B cell (primary cell): ENCODE data around the gene WDR31. TPM values are rescaled to one million over a fixed set of nuclear protein-coding genes. Genes with fewer than 3 reads are reported as not detected.

Experiments
- ATAC-seq: fragments of 200-7000 bp; cut with Tn5 transposase; one replicate; pipeline ENCODE4 v1.10.0; 2021; ENCODE audit warnings: low read depth, mild to moderate bottlenecking, moderate number of reproducible peaks, moderate library complexity
- CTCF ChIA-PET: fragments of 350-600 bp; sonication (Branson Sonifier 250); formaldehyde crosslinking; loops from one replicate; lab custom pipeline; 2021; ENCODE audit warnings: antibody characterized with exemption, inconsistent platforms; lab: Charles Lee
- POLR2A ChIA-PET: fragments of 350-600 bp; sonication (Branson Sonifier 250); formaldehyde crosslinking; loops from one replicate; lab custom pipeline; 2021; ENCODE audit warnings: antibody characterized with exemption; lab: Charles Lee
- DNase-seq: peaks from one replicate; pipeline ENCODE4 v3.0.0; 2013
- H2AFZ ChIP-seq: 2 replicates; pipeline ENCODE4 v1.6.1; 2012; ENCODE audit warnings: mild to moderate bottlenecking, low read depth, low read length; ENCODE audit not compliant: insufficient read depth, poor library complexity, severe bottlenecking
- H3K27ac ChIP-seq, 2 donors: 1 replicate in 1 of 2; 2 replicates in 1 of 2; pipeline ENCODE4 v1.5.1; 2012 to 2013; ENCODE audit warnings: low read length in 2 of 2, mild to moderate bottlenecking in 2 of 2, moderate library complexity in 1 of 2
- H3K27me3 ChIP-seq, 4 experiments: fragments of 200-600 bp in 1 of 4; sonication (generic) in 1 of 4; replicated peaks in 1 of 4; 1 replicate in 2 of 4; 2 replicates in 2 of 4; pipeline versions ENCODE4 v1.6.1 to v1.7.0; 2013 to 2016; ENCODE audit warnings: low read length in 3 of 4, mild to moderate bottlenecking in 2 of 4, mixed read lengths in 1 of 4, moderate library complexity in 1 of 4; ENCODE audit not compliant: insufficient read depth in 4 of 4, control insufficient read depth in 3 of 4; ENCODE audit errors: control extremely low read depth in 1 of 4
- H3K36me3 ChIP-seq, 2 experiments: replicated peaks in 1 of 2; 1 replicate in 1 of 2; 2 replicates in 1 of 2; pipeline versions ENCODE4 v1.6.1 to v1.7.1; 2013; ENCODE audit warnings: low read length in 1 of 2; ENCODE audit not compliant: insufficient read depth in 2 of 2, control insufficient read depth in 1 of 2; ENCODE audit errors: control extremely low read depth in 1 of 2, extremely low read depth in 1 of 2
- H3K4me1 ChIP-seq, 2 donors: fragments of 200-600 bp in 1 of 2; sonication (generic) in 1 of 2; 1 replicate in 1 of 2; 2 replicates in 1 of 2; pipeline versions ENCODE4 v1.5.1 to v1.6.1; 2013 to 2017; ENCODE audit warnings: low read length in 2 of 2; ENCODE audit not compliant: control insufficient read depth in 2 of 2, insufficient read depth in 2 of 2
- H3K4me2 ChIP-seq: replicated peaks from 2 replicates; pipeline ENCODE3; 2012; ENCODE audit warnings: mild to moderate bottlenecking, low read depth, low read length; ENCODE audit not compliant: poor library complexity, severe bottlenecking
- H3K4me3 ChIP-seq, 5 experiments: fragments of 200-600 bp in 1 of 5; sonication (generic) in 1 of 5; 1 replicate in 3 of 5; 2 replicates in 2 of 5; pipeline versions ENCODE4 v1.5.1 to v1.7.0; 2011 to 2016; ENCODE audit warnings: low read length in 4 of 5, mild to moderate bottlenecking in 4 of 5, low read depth in 2 of 5, control low read depth in 1 of 5, moderate library complexity in 1 of 5; ENCODE audit not compliant: insufficient read depth in 1 of 5; ENCODE audit errors: control extremely low read depth in 1 of 5, extremely low read depth in 1 of 5
- H3K79me2 ChIP-seq: fragments of 200-600 bp; sonication (generic); one replicate; pipeline ENCODE4 v1.6.0; 2016; ENCODE audit warnings: low read length; ENCODE audit not compliant: control insufficient read depth, insufficient read depth
- H3K9ac ChIP-seq: fragments of 200-600 bp; sonication (generic); 2 replicates; pipeline ENCODE4 v1.6.1; 2017; ENCODE audit warnings: mild to moderate bottlenecking, low read length, moderate library complexity
- H3K9me3 ChIP-seq, 3 donors: one replicate each; pipeline versions ENCODE4 v1.6.1 to v1.7.1; 2013; ENCODE audit warnings: low read length in 2 of 3; ENCODE audit not compliant: control insufficient read depth in 2 of 3, insufficient read depth in 1 of 3; ENCODE audit errors: control extremely low read depth in 1 of 3
- H4K20me1 ChIP-seq: 2 replicates; pipeline ENCODE4 v1.6.0; 2012; ENCODE audit warnings: mild to moderate bottlenecking, low read length; ENCODE audit not compliant: insufficient read depth, control insufficient read depth, poor library complexity, severe bottlenecking
- H3K27ac Mint-ChIP-seq: one replicate; pipeline ENCODE4 v1.8.0; 2021; ENCODE audit warnings: mixed read lengths
- H3K27me3 Mint-ChIP-seq: one replicate; pipeline ENCODE4 v1.8.0; 2021; ENCODE audit warnings: mixed read lengths
- H3K4me1 Mint-ChIP-seq: one replicate; pipeline ENCODE4 v1.8.0; 2021; ENCODE audit warnings: mixed read lengths
- H3K4me3 Mint-ChIP-seq: one replicate; pipeline ENCODE4 v1.8.0; 2021; ENCODE audit warnings: mixed read lengths
- H3K9me3 Mint-ChIP-seq: one replicate; pipeline ENCODE4 v1.8.0; 2022; ENCODE audit warnings: mixed read lengths; ENCODE audit not compliant: insufficient read depth
- CTCF ChIP-seq: fragments of 200-600 bp; IDR thresholded peaks from one replicate; pipeline ENCODE4 v1.8.0; 2022; ENCODE audit warnings: antibody characterized with exemption, mild to moderate bottlenecking
- EZH2 ChIP-seq: IDR thresholded peaks from 2 replicates; pipeline ENCODE4 v1.6.1; 2012; ENCODE audit warnings: borderline replicate concordance, low read depth, mild to moderate bottlenecking, moderate library complexity, low read length; ENCODE audit not compliant: insufficient read depth, poor library complexity, severe bottlenecking
- WGBS: methylation state at CpG from one replicate; pipeline ENCODE4 v1.1.5; 2013; ENCODE audit warnings: missing lambda C conversion rate; ENCODE audit not compliant: insufficient coverage; 5-methylcytosine and 5-hydroxymethylcytosine counted together
- intact Hi-C: fragments of 100-400 bp; cut with micrococcal nuclease; formaldehyde crosslinking; loops from one replicate; pipeline ENCODE4 v1.10.0; 2022
- polyA plus RNA-seq: library from polyadenylated mRNA; depleted of rRNA; stranded (reverse); fragments of >200 nt; gene quantifications from 2 replicates; pipeline ENCODE4 v1.2.3, GENCODE V29; 2012
- total RNA-seq, 2 donors: library from RNA; stranded (reverse); fragments of 120-200 nt in 1 of 2; gene quantifications; 1 replicate in 1 of 2; 2 replicates in 1 of 2; pipeline versions ENCODE4 v1.2.3 to v1.2.4, GENCODE V29; 2013 to 2022

The WDR31 gene
- total and polyA plus RNA-seq, 2 donors (not counting 1 experiment from before 2014, with no cell fraction given), result 0.36 to 0.62 TPM

- Histone ChIP-seq H2AFZ (no peak overlapping the region), H3K4me2 (no peak overlapping the region), H3K9me3 (no peaks in the 10 kb centered on the region), H3K79me2 (no peaks in the 10 kb centered on the region), H3K4me3 (no peak overlapping the region), H3K27ac (no peak overlapping the region), H3K4me1 (peaks cover 12 to 13% of the 10 kb centered on the region in 2 donors), H3K27me3 (peaks cover 0 to 5% (median 1%) of the 10 kb centered on the region in 4 experiments), H3K36me3 (no peaks in the 10 kb centered on the region), H3K9ac (no peak overlapping the region), H4K20me1 (no peaks in the 10 kb centered on the region)
- WGBS, result no CpG with 5 or more reads among the region's 2 CpGs
- Mint-ChIP-seq H3K4me3 (no peak overlapping the region), H3K27me3 (peaks cover 4% of the 10 kb centered on the region), H3K27ac (no peak overlapping the region), H3K9me3 (no peaks in the 10 kb centered on the region), H3K4me1 (peaks cover 19% of the 10 kb centered on the region)
- ChIA-PET CTCF (no interaction called here), POLR2A (no interaction called here)
- ATAC-seq (no peak), DNase-seq (no peak)
- TF ChIP-seq CTCF, result no peak
- TF ChIP-seq EZH2, result no peak
- intact Hi-C loops, result no loop called here
These were observed 5.1 kb upstream of the WDR31 start for GRCh38 chr9:113345190-113345589.

DNA sequence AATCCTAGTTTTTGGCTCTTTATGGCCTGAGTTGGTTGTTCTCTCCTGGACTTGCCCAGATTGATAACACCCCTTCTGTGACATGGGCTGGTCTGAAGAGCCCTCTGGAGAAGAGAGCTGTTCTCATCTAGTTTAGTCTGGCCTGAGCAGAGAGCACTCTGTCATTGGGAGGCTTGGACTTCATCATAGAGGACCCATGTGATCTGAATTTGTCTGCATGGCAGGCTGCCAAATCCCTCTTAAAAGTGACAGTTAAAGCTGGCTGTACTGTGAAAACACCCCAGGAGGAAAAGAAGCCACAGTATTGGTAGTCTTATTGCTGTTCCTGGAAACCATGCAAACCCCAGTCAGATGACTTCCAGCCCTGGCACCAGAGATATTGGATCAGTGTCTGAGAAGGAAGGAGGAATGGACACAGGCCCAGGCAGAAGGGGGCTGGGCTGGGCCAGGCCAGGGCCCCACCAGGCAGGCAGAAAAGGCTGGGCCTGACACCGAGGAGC lies 3.7 kb upstream of the WDR31 start:
- Histone ChIP-seq H3K4me2 (no peak overlapping the region), H3K79me2 (no peaks in the 10 kb centered on the region), H3K27me3 (no peaks in the 10 kb centered on the region), H4K20me1 (no peaks in the 10 kb centered on the region), H3K27ac (no peak overlapping the region), H3K9me3 (no peaks in the 10 kb centered on the region), H3K4me3 (no peak overlapping the region), H3K9ac (no peak overlapping the region), H3K4me1 (peaks cover 8 to 12% of the 10 kb centered on the region in 2 donors), H3K36me3 (no peaks in the 10 kb centered on the region), H2AFZ (peak overlapping the region; percentile 15)
- H3K4me1 Mint-ChIP-seq, result peaks cover 16% of the 10 kb centered on the region
- intact Hi-C loops, result no loop called here
- H3K4me3 Mint-ChIP-seq, result no peak overlapping the region
- TF ChIP-seq EZH2 (no peak), CTCF (no peak)
- H3K27me3 Mint-ChIP-seq, result peaks cover 4% of the 10 kb centered on the region
- no CpG with 5 or more reads among the region's 1 CpG for WGBS
- no peak for ATAC-seq
- CTCF ChIA-PET, result no interaction called here
- DNase-seq, result no peak
- no peak overlapping the region for H3K27ac Mint-ChIP-seq
- POLR2A ChIA-PET, result no interaction called here
- no peaks in the 10 kb centered on the region for H3K9me3 Mint-ChIP-seq
